ENCODE results near the gene CELSR1. TPM values are rescaled to one million over a fixed set of nuclear protein-coding genes. Genes with fewer than 3 reads are reported as not detected.

Gene CELSR1
- total and polyA plus RNA-seq, 10 donors: 4.3 to 13.1 (median 8.4) TPM

- no peaks in the 10 kb centered on the region for H3K36me3 ChIP-seq
- TF ChIP-seq CTCF (IDR thresholded peaks at IDR 0.05 in 8 of 11, conservative IDR thresholded peaks at IDR 0.05 in 3 of 11): no peak
- TF ChIP-seq POLR2A (IDR thresholded peaks at IDR 0.05): no peak
- TF ChIP-seq POLR2AphosphoS5 (IDR thresholded peaks at IDR 0.05): no peak
- no peak overlapping the region for H3K4me3 ChIP-seq
- H3K27ac ChIP-seq: no peak overlapping the region
- intact Hi-C loops (cut with DNase I; ENCODE audit: low total_unique reads): no loop called here
- WGBS, 5 donors: 85 to 91% (median 88%) methylated on average over 28 to 33 of the region's 33 CpGs
- DNase-seq: no peak
- H3K27me3 ChIP-seq (replicated peaks in 1 of 7): peaks cover 0 to 56% (median 0%) of the 10 kb centered on the region in 7 donors
- no peaks in the 10 kb centered on the region for H3K9me3 ChIP-seq
- no peaks in the 10 kb centered on the region for H3K4me1 ChIP-seq
Measured at GRCh38 chr22:46454504-46455269, 82.7 kb downstream of the CELSR1 start.

- H3K9me3 ChIP-seq: no peaks in the 10 kb centered on the region
- intact Hi-C loops (cut with DNase I; ENCODE audit: low total_unique reads): no loop called here
- no peaks in the 10 kb centered on the region for H3K4me1 ChIP-seq
- H3K27ac ChIP-seq: no peak overlapping the region
- DNase-seq: no peak
- no peaks in the 10 kb centered on the region for H3K36me3 ChIP-seq
- no peak overlapping the region for H3K4me3 ChIP-seq
- H3K27me3 ChIP-seq (replicated peaks in 1 of 7): peaks cover 0 to 53% (median 0%) of the 10 kb centered on the region in 7 donors
- no peak for TF ChIP-seq CTCF (IDR thresholded peaks at IDR 0.05 in 8 of 11, conservative IDR thresholded peaks at IDR 0.05 in 3 of 11)
- TF ChIP-seq POLR2AphosphoS5 (IDR thresholded peaks at IDR 0.05): no peak
- TF ChIP-seq POLR2A (IDR thresholded peaks at IDR 0.05): no peak
- 75 to 88% (median 86%) methylated on average over 20 to 24 of the region's 24 CpGs for WGBS, 5 donors
Measured at GRCh38 chr22:46453829-46454503, 83.5 kb downstream of the CELSR1 start.

- intact Hi-C loops (cut with DNase I; ENCODE audit: low total_unique reads): no loop called here
- no peak overlapping the region for H3K4me3 ChIP-seq
- no peaks in the 10 kb centered on the region for H3K9me3 ChIP-seq
- H3K27me3 ChIP-seq (replicated peaks in 1 of 7): peaks cover 0 to 53% (median 0%) of the 10 kb centered on the region in 7 donors
- no peak overlapping the region for H3K27ac ChIP-seq
- no peak for DNase-seq
- 74 to 82% (median 78%) methylated on average over 26 to 31 of the region's 31 CpGs for WGBS, 5 donors
- TF ChIP-seq POLR2AphosphoS5 (IDR thresholded peaks at IDR 0.05) (no peak), CTCF (IDR thresholded peaks at IDR 0.05 in 8 of 11, conservative IDR thresholded peaks at IDR 0.05 in 3 of 11) (no peak), POLR2A (IDR thresholded peaks at IDR 0.05) (no peak)
- no peaks in the 10 kb centered on the region for H3K4me1 ChIP-seq
- H3K36me3 ChIP-seq: no peaks in the 10 kb centered on the region
Measured at GRCh38 chr22:46453006-46453828, 84.2 kb downstream of the CELSR1 start.

Measured in spleen (tissue), 11 donors.